Body of pancreas (tissue), 4 donors: ENCODE data around the gene HDGFL1.

ENCODE experiments used
- CTCF ChIP-seq, 7 experiments: fragments of 450-650 bp in 4 of 7; fragments of 200-600 bp in 3 of 7; sonication (generic) in 3 of 7; IDR thresholded peaks; one replicate each; pipeline ENCODE4 v1.5.1; 2016 to 2019; ENCODE audit warnings: antibody characterized with exemption in 7 of 7
- POLR2A ChIP-seq, 3 donors: fragments of 450-650 bp; IDR thresholded peaks; one replicate each; pipeline ENCODE4 v1.6.1; 2016; ENCODE audit warnings: antibody characterized with exemption in 3 of 3, mild to moderate bottlenecking in 2 of 3

DNA sequence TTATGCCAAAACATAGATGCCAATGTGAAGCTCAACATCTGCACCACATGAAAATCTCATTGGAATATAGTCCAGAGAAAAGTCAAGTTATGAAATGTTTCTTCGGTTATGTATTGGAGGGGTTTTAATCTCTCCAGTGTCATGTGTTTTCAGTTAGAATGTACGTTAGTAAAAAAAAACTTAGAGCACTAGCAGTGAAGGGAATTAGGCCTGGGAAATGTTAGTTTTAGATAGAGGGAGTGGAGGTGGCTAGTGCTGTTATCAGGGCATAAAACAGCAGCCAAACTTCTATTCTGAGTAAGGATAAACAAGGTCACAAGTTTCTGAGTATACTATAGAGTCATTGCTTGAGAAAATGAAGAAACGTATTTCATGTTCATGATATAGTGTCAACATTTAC is 42.9 kb downstream of the HDGFL1 start:
- TF ChIP-seq CTCF (IDR thresholded peaks at IDR 0.05), result no peak
- no peak for TF ChIP-seq POLR2A (IDR thresholded peaks at IDR 0.05)
